Measurements from ENCODE around the gene KCNK1.
A peak's percentile ranks its signal among the peaks of the same experiment; 100 is the strongest.

KCNK1 gene

GRCh38 chr1:233624289-233624688 lies 10.4 kb downstream of the KCNK1 start:
- no peak for DNase-seq (ENCODE audit: low read depth)
- no peak for TF ChIP-seq CTCF (IDR thresholded peaks at IDR 0.05; ENCODE audit: insufficient read depth, low read depth, low read length, missing control alignments)
- no peak overlapping the region for H3K4me3 ChIP-seq (ENCODE audit: low read length)

GRCh38 chr1:233625087-233625486 lies 11.2 kb downstream of the KCNK1 start:
- TF ChIP-seq CTCF (IDR thresholded peaks at IDR 0.05; ENCODE audit: insufficient read depth, low read depth, low read length, missing control alignments) = no peak
- DNase-seq (ENCODE audit: low read depth) = no peak
- no peak overlapping the region for H3K4me3 ChIP-seq (ENCODE audit: low read length)

GRCh38 chr1:233625510-233625981 lies 11.6 kb downstream of the KCNK1 start:
- H3K4me3 ChIP-seq (ENCODE audit: low read length) = no peak overlapping the region
- no peak for TF ChIP-seq CTCF (IDR thresholded peaks at IDR 0.05; ENCODE audit: insufficient read depth, low read depth, low read length, missing control alignments)
- DNase-seq (ENCODE audit: low read depth) = no peak

GRCh38 chr1:233627376-233627775 lies 13.5 kb downstream of the KCNK1 start:
- TF ChIP-seq CTCF (IDR thresholded peaks at IDR 0.05; ENCODE audit: insufficient read depth, low read depth, low read length, missing control alignments) = no peak
- DNase-seq (ENCODE audit: low read depth) = peak; percentile 77

GRCh38 chr1:233627823-233628222 lies 13.9 kb downstream of the KCNK1 start:
- peak; percentile 88 for DNase-seq (ENCODE audit: low read depth)
- H3K4me3 ChIP-seq (ENCODE audit: low read length) = no peak overlapping the region
- no peak for TF ChIP-seq CTCF (IDR thresholded peaks at IDR 0.05; ENCODE audit: insufficient read depth, low read depth, low read length, missing control alignments)

More at GRCh38 chr1:233627376-233627775, 13.5 kb downstream of the KCNK1 start:
- H3K4me3 ChIP-seq (ENCODE audit: low read length) = no peak overlapping the region

GRCh38 chr1:233629305-233629935 lies 15.5 kb downstream of the KCNK1 start:
- no peak for DNase-seq (ENCODE audit: low read depth)
- TF ChIP-seq CTCF (IDR thresholded peaks at IDR 0.05; ENCODE audit: insufficient read depth, low read depth, low read length, missing control alignments) = no peak
- H3K4me3 ChIP-seq (ENCODE audit: low read length) = no peak overlapping the region

GRCh38 chr1:233631810-233632405 lies 18.0 kb downstream of the KCNK1 start:
- H3K4me3 ChIP-seq (ENCODE audit: low read length) = no peak overlapping the region
- no peak for DNase-seq (ENCODE audit: low read depth)
- TF ChIP-seq CTCF (IDR thresholded peaks at IDR 0.05; ENCODE audit: insufficient read depth, low read depth, low read length, missing control alignments) = no peak
